ENCODE data around the gene PIK3R1.

PIK3R1 gene

DNA sequence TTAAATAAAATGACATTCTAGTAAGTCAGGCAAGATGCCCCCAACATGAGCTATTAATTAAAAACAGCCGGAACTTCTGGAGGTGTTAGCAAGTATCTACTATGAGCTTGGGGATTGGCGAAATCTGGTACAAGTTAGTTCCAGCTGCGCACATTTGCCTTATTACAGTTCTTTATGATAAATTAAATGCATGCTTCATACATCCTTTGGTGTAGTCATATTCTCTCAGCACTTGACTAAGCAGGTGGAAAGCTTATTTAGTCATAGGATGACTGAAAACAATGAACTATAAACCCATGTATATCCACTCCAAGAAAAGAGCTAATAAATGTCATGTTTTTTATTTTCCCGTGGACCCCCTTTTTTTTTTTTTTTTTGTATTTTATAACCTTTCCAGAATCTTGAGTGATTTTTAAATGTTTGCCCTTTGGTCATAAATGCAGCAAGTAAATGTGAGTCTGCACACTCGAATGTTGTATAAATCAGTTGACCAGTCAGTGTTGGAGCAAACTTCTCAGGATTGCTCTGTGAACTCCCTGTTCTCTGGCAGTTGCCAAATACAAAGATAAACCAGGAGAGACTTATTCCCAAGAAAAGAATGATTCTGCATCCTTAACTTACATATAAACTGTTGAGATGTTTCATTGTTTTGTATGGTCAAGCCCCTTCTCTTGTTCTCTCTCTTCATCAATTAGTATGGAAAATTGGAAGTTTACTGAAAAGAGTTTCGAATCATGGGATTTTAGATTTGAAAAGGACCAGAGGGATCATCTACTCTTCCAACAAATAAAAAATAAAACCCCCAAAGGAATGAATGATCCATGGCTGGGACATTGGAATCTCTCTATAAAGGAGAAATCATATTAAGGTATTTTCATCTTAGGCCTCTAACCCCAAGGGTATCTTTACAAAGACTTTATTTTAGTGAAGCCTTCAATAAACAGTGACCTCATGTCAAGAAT lies 38.3 kb downstream of the PIK3R1 start:
- Histone ChIP-seq H3K36me3 (ENCODE audit: insufficient read depth, low read length) (peaks cover 6% of the 10 kb centered on the region), H3K79me2 (ENCODE audit: insufficient read depth, low read length) (peaks cover 90% of the 10 kb centered on the region), H2AFZ (ENCODE audit: low read depth, low read length) (no peak overlapping the region), H4K20me1 (ENCODE audit: insufficient read depth, low read length) (peaks cover 13% of the 10 kb centered on the region; the same call in 1 of the 2 replicates), H3K4me2 (ENCODE audit: insufficient read depth, low read length) (peak overlapping the region; percentile 60), H3K4me1 (ENCODE audit: insufficient read depth, low read length) (peaks cover 100% of the 10 kb centered on the region), H3K9me3 (ENCODE audit: insufficient read depth, low read length, severe bottlenecking) (no peaks in the 10 kb centered on the region), H3K27ac (ENCODE audit: low read length) (peak overlapping the region; percentile 81), H3K27me3 (ENCODE audit: insufficient read depth, low read length, poor library complexity) (no peaks in the 10 kb centered on the region), H3K4me3 (ENCODE audit: low read depth in 1 of 2, low read length in 2 of 2) (peak overlapping the region in 1 of 2 experiments; percentile 42; a peak in 1 of 4 replicates), H3K9ac (ENCODE audit: low read depth, low read length) (peak overlapping the region; percentile 44)
- TF ChIP-seq EZH2 (IDR thresholded peaks at IDR 0.05; ENCODE audit: borderline replicate concordance, low read depth, low read length, severe bottlenecking): no peak
- TF ChIP-seq, protein P1, sequence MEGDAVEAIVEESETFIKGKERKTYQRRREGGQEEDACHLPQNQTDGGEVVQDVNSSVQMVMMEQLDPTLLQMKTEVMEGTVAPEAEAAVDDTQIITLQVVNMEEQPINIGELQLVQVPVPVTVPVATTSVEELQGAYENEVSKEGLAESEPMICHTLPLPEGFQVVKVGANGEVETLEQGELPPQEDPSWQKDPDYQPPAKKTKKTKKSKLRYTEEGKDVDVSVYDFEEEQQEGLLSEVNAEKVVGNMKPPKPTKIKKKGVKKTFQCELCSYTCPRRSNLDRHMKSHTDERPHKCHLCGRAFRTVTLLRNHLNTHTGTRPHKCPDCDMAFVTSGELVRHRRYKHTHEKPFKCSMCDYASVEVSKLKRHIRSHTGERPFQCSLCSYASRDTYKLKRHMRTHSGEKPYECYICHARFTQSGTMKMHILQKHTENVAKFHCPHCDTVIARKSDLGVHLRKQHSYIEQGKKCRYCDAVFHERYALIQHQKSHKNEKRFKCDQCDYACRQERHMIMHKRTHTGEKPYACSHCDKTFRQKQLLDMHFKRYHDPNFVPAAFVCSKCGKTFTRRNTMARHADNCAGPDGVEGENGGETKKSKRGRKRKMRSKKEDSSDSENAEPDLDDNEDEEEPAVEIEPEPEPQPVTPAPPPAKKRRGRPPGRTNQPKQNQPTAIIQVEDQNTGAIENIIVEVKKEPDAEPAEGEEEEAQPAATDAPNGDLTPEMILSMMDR (IDR thresholded peaks at IDR 0.05; ENCODE audit: borderline replicate concordance, extremely low read depth, low read length, poor library complexity, severe bottlenecking): no peak
- no peak for ATAC-seq (ENCODE audit: insufficient read depth, low read depth)
- DNase-seq: no peak

DNA sequence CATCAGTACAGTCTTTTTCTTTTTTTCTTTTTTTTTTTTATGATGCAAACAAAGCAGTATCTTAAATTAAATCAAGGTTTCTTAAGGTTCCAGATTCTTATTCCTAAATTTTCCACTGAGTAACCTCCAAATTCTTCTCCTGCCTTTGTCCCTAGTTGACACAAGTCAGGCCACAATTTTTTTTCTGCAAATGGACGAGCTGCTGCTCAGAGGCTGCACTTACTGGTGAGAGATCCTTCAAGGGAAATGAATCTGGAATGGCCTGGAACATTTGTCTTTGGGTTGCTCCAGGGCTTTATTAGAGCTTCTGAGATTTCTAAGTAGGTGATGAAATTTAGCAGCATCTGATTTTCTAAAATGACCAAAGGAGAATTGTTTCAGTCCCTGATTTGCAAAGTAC lies 39.3 kb downstream of the PIK3R1 start:
- Histone ChIP-seq H3K4me2 (ENCODE audit: insufficient read depth, low read length) (peak overlapping the region; percentile 60), H3K4me3 (ENCODE audit: low read depth in 1 of 2, low read length in 2 of 2) (peak overlapping the region in 1 of 2 experiments; percentile 42; a peak in 3 of 4 replicates), H4K20me1 (ENCODE audit: insufficient read depth, low read length) (peaks cover 11% of the 10 kb centered on the region; the same call in 1 of the 2 replicates), H2AFZ (ENCODE audit: low read depth, low read length) (no peak overlapping the region), H3K27ac (ENCODE audit: low read length) (peak overlapping the region; percentile 81), H3K4me1 (ENCODE audit: insufficient read depth, low read length) (peaks cover 99% of the 10 kb centered on the region), H3K9ac (ENCODE audit: low read depth, low read length) (peak overlapping the region; percentile 44), H3K9me3 (ENCODE audit: insufficient read depth, low read length, severe bottlenecking) (no peaks in the 10 kb centered on the region), H3K36me3 (ENCODE audit: insufficient read depth, low read length) (peaks cover 6% of the 10 kb centered on the region), H3K79me2 (ENCODE audit: insufficient read depth, low read length) (peaks cover 90% of the 10 kb centered on the region), H3K27me3 (ENCODE audit: insufficient read depth, low read length, poor library complexity) (no peaks in the 10 kb centered on the region)
- DNase-seq (no peak), ATAC-seq (ENCODE audit: insufficient read depth, low read depth) (no peak)
- TF ChIP-seq, protein P1 (IDR thresholded peaks at IDR 0.05; ENCODE audit: borderline replicate concordance, extremely low read depth, low read length, poor library complexity, severe bottlenecking): no peak
- TF ChIP-seq EZH2 (IDR thresholded peaks at IDR 0.05; ENCODE audit: borderline replicate concordance, low read depth, low read length, severe bottlenecking): no peak

DNA sequence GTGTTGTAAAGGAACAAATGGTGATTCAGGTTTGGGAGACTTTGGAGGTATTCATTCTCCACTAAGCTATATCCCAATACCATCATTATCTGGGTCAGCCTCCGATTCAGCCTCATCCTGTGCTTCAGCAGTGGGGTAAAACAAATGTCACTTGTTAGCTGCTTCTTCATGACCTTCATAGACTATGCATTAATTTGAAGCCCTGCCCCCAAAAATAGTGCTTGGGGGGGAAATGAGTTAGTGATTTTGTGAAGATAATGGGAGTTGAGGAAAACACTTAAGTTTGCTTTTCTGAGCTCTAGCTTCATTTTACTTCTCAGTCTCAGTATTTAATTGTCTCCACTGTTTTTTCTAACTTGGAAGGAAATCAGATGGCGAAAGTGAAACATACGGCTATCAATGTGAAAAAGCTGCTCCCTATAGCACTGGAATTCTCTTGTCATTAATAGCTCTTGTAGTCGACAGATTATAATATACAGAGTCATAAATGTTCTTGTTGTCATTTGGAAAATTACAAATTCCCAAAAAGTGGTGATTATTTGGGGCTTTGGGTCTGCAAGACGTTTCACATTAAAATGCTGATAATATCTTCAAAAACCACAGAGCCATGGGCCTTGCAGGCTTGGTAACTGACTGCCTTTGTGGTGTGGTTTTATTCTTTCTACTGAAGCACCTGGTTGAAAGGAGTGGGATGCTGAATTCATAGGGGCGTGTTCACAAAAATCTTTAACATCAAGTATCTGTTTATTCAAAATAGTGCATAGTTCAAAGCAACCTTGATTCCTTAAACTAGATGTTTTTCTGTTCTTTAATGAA lies 40.0 kb downstream of the PIK3R1 start:
- Histone ChIP-seq H3K9me3 (ENCODE audit: insufficient read depth, low read length, severe bottlenecking) (no peaks in the 10 kb centered on the region), H3K79me2 (ENCODE audit: insufficient read depth, low read length) (peaks cover 90% of the 10 kb centered on the region), H3K4me1 (ENCODE audit: insufficient read depth, low read length) (peaks cover 99% of the 10 kb centered on the region), H3K27ac (ENCODE audit: low read length) (peak overlapping the region; percentile 81), H3K9ac (ENCODE audit: low read depth, low read length) (peak overlapping the region; percentile 44), H3K4me3 (ENCODE audit: low read depth in 1 of 2, low read length in 2 of 2) (peak overlapping the region; percentile 10 to 42; a peak in 3 of 4 replicates), H3K4me2 (ENCODE audit: insufficient read depth, low read length) (peak overlapping the region; percentile 60), H3K36me3 (ENCODE audit: insufficient read depth, low read length) (peaks cover 6% of the 10 kb centered on the region), H4K20me1 (ENCODE audit: insufficient read depth, low read length) (peaks cover 6% of the 10 kb centered on the region; the same call in 1 of the 2 replicates), H2AFZ (ENCODE audit: low read depth, low read length) (no peak overlapping the region), H3K27me3 (ENCODE audit: insufficient read depth, low read length, poor library complexity) (no peaks in the 10 kb centered on the region)
- ATAC-seq (ENCODE audit: insufficient read depth, low read depth): peak; percentile 90
- TF ChIP-seq, protein P1 (IDR thresholded peaks at IDR 0.05; ENCODE audit: borderline replicate concordance, extremely low read depth, low read length, poor library complexity, severe bottlenecking): no peak
- no peak for TF ChIP-seq EZH2 (IDR thresholded peaks at IDR 0.05; ENCODE audit: borderline replicate concordance, low read depth, low read length, severe bottlenecking)
- DNase-seq: peak; percentile 78
